LNCAP (cell line): ENCODE measurements around the gene GCN1.

ENCODE experiments used
- CTCF ChIP-seq: fragments of 450-650 bp; IDR thresholded peaks from 2 replicates; pipeline ENCODE4 v1.5.1; 2017; ENCODE audit warnings: mild to moderate bottlenecking

The GCN1 gene

DNA sequence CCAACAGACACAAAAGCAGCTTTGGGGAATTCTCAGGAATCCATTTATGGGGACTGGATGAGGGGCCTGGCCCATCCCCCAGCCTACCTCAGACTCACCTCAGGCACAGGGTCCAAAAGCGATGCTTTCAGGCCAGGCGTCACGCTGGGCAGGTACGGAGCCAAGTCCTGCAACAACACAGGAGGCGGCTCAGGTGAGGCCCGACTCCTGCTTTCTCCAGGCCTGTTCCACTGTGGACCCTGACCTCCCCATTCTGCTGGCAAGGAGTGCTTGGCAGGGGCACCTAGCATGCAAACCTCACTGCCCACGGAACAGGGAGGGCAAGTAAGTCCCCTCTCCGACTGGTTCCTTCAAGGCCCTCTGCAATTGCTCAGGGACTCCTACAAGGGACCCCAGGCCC is 49.4 kb downstream of the GCN1 start:
- TF ChIP-seq CTCF = no peak

- no peak for TF ChIP-seq CTCF
Observed at GRCh38 chr12:120144215-120144614, 50.3 kb downstream of the GCN1 start.

DNA sequence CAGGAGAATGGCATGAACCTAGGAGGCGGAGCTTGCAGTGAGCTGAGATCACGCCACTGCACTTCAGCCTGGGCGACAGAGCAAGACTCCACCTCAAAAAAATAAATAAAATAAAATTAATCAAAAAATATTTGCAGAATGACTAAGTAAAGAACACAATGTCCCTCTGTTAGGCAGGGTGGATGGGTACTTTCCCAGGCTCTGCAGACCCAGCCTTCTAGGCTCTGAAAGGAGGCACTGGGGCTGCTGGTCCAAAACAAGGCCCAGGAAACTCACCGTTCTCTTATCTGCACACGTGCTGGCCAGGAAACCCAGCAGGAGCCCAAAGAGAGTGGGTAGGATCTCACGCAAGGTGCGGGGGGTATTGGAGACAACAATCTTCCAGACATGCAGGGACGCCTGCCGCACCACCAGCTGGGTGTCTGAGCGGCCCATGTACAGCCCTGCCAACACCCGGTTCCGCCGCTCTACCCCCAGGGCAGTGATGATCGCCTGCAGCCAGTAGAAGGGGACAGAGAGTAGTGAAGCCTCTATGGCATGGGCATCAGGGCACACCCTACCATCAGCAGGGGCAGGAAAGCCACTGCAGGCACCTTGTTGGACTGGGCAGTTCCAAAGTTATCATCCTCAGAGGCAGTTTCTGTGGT is 52.2 kb downstream of the GCN1 start:
- no peak for TF ChIP-seq CTCF

- no peak for TF ChIP-seq CTCF
Observed at GRCh38 chr12:120141336-120141735, 53.2 kb downstream of the GCN1 start.

- no peak for TF ChIP-seq CTCF
Observed at GRCh38 chr12:120140603-120141002, 53.9 kb downstream of the GCN1 start.

DNA sequence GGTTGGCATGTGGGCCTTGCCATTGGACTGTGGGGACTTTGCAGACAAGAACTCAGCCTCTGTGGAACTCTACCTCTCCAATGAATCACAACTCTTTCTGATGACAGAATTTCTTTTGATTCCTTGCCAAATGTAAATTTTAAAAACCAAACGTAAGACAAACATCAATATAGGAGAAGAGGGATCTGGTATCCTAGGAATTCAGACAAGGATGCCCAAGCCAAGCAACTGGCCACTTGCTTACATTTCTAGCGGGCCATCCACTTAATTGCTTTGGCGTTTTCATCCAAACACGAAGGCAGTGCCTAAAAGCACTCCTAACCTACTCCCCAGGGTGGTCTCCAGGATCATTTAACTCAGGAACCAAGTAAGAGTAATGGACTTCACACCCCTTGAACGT is 54.6 kb downstream of the GCN1 start:
- TF ChIP-seq CTCF = no peak

DNA sequence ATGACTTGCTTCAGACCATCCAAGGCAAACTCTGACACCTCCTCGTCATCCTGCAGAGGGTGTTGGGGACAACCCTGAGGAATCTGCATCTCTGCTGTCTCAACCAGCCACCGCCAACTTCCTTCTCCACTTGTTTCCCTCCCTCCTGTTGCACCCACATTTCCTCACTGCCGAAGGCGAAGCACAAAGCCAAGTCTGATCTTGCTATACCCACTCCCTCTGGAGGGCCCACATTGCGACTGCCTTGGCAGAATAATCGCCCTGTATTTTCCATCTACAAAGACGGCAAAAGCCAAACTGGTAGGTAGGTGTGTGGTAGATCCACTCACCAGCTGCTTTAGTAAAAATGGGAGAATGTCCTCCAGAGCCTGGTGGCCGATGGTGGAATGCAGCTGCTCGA is 56.1 kb downstream of the GCN1 start:
- no peak for TF ChIP-seq CTCF

DNA sequence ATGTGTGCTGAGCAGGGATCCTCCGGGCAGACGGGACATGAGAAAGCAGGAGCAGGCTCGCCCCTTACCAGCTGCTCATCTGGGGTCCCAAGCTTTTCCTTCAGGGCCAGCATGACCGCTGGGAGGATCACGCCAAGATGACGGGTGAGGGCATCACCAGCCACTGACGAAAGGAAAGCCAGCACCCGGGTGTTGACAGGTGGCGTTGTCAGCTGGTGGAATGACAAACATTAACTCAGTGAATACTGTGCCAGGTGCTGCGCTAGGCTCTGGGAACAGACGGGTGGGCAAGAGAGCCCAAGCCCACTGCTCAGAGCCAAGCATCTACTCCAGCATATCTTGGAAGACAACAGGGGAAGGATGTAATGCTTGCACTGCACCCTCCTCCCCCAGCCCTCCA is 56.7 kb downstream of the GCN1 start:
- no peak for TF ChIP-seq CTCF
